Upper lobe of right lung (tissue), 1 donor: ENCODE data around the gene MOGAT3. TPM values are rescaled to one million over a fixed set of nuclear protein-coding genes. Genes with fewer than 3 reads are reported as not detected.

Source experiments
- ATAC-seq: fragments of 200-7000 bp; cut with Tn5 transposase; one replicate; pipeline ENCODE4 v1.9.1; 2020; ENCODE audit warnings: mild to moderate bottlenecking, moderate library complexity
- DNase-seq: peaks from one replicate; pipeline ENCODE4 v3.0.0-alpha.2; 2020
- H3K27ac ChIP-seq: fragments of 200-600 bp; one replicate; pipeline ENCODE4 v1.8.0; 2022
- H3K27me3 ChIP-seq: fragments of 200-600 bp; one replicate; pipeline ENCODE4 v1.8.0; 2022; ENCODE audit warnings: mild to moderate bottlenecking
- H3K36me3 ChIP-seq: fragments of 200-600 bp; one replicate; pipeline ENCODE4 v1.8.0; 2022
- H3K4me1 ChIP-seq: fragments of 200-600 bp; one replicate; pipeline ENCODE4 v1.8.0; 2022
- H3K4me3 ChIP-seq: fragments of 200-600 bp; one replicate; pipeline ENCODE4 v1.8.0; 2022; ENCODE audit warnings: mild to moderate bottlenecking
- H3K9me3 ChIP-seq: fragments of 200-600 bp; one replicate; pipeline ENCODE4 v1.8.0; 2022
- CTCF ChIP-seq: fragments of 200-600 bp; IDR thresholded peaks from one replicate; pipeline ENCODE4 v1.8.0; 2022; ENCODE audit warnings: antibody characterized with exemption
- intact Hi-C: fragments of 100-400 bp; cut with DNase I; formaldehyde crosslinking; loops from one replicate; pipeline ENCODE4 v1.11.0; 2022
- total RNA-seq: library from RNA; stranded (reverse); fragmentation: NEBNext Ultra II Directional; extraction: Animal tissue kit (Norgen Biotek cat#: 25700); gene quantifications from one replicate; pipeline ENCODE4 v1.2.1, GENCODE V29; 2021
- donor health status: DM: no; HTN: yes; CAD: no; lungs with severe emphysema.

The MOGAT3 gene
- total RNA-seq, 1 donor from 2014 or later, result not detected

- intact Hi-C loops, result no loop called here
- Histone ChIP-seq H3K4me1 (peaks cover 25% of the 10 kb centered on the region), H3K36me3 (no peaks in the 10 kb centered on the region), H3K9me3 (no peaks in the 10 kb centered on the region), H3K4me3 (no peak overlapping the region), H3K27me3 (peaks cover 100% of the 10 kb centered on the region), H3K27ac (no peak overlapping the region)
- DNase-seq, result no peak
- TF ChIP-seq CTCF, result no peak
- no peak for ATAC-seq
These were observed 26.4 kb downstream of the MOGAT3 start for GRCh38 chr7:101174322-101174854.

- no peak for DNase-seq
- Histone ChIP-seq H3K9me3 (no peaks in the 10 kb centered on the region), H3K36me3 (no peaks in the 10 kb centered on the region), H3K4me3 (no peak overlapping the region), H3K27ac (no peak overlapping the region), H3K4me1 (peaks cover 25% of the 10 kb centered on the region), H3K27me3 (peaks cover 100% of the 10 kb centered on the region)
- intact Hi-C loops, result no loop called here
- peak; percentile 58 for ATAC-seq
- no peak for TF ChIP-seq CTCF
These were observed 27.0 kb downstream of the MOGAT3 start for GRCh38 chr7:101173752-101174244.

GRCh38 chr7:101172854-101173751 is 27.7 kb downstream of the MOGAT3 start:
- ATAC-seq, result peak; percentile 67
- Histone ChIP-seq H3K27me3 (peaks cover 100% of the 10 kb centered on the region), H3K4me1 (peaks cover 25% of the 10 kb centered on the region), H3K9me3 (no peaks in the 10 kb centered on the region), H3K4me3 (no peak overlapping the region), H3K36me3 (no peaks in the 10 kb centered on the region), H3K27ac (no peak overlapping the region)
- DNase-seq, result peak; percentile 91
- TF ChIP-seq CTCF, result no peak
- intact Hi-C loops, result no loop called here

GRCh38 chr7:101172005-101172853 is 28.6 kb downstream of the MOGAT3 start:
- no peaks in the 10 kb centered on the region for H3K9me3 ChIP-seq
- intact Hi-C loops, result no loop called here
- DNase-seq (no peak), ATAC-seq (no peak)
- no peaks in the 10 kb centered on the region for H3K36me3 ChIP-seq
- no peak overlapping the region for H3K4me3 ChIP-seq
- no peak for TF ChIP-seq CTCF
- no peak overlapping the region for H3K27ac ChIP-seq
- peaks cover 100% of the 10 kb centered on the region for H3K27me3 ChIP-seq
- peaks cover 25% of the 10 kb centered on the region for H3K4me1 ChIP-seq

- peaks cover 25% of the 10 kb centered on the region for H3K4me1 ChIP-seq
- H3K27me3 ChIP-seq, result peaks cover 98% of the 10 kb centered on the region
- no peak for DNase-seq
- no peak overlapping the region for H3K27ac ChIP-seq
- H3K9me3 ChIP-seq, result no peaks in the 10 kb centered on the region
- intact Hi-C loops, result no loop called here
- H3K36me3 ChIP-seq, result no peaks in the 10 kb centered on the region
- no peak for TF ChIP-seq CTCF
- H3K4me3 ChIP-seq, result no peak overlapping the region
- ATAC-seq, result no peak
These were observed 29.4 kb downstream of the MOGAT3 start for GRCh38 chr7:101171442-101171837.
